Lung (tissue), 12 donors: ENCODE data around the gene SLC6A12. TPM values are rescaled to one million over a fixed set of nuclear protein-coding genes. Genes with fewer than 3 reads are reported as not detected.
A peak's percentile ranks its signal among the peaks of the same experiment; 100 is the strongest.

Experiments used
- ATAC-seq: fragments of 200-7000 bp; cut with Tn5 transposase; one replicate; pipeline ENCODE4 v1.9.1; 2020; ENCODE audit warnings: moderate number of reproducible peaks; ENCODE audit not compliant: insufficient read depth, low FRiP score
- DNase-seq, 3 donors: peaks; one replicate each; pipeline ENCODE4 v3.0.0-alpha.2; 2013 to 2017
- H3K27ac ChIP-seq, 2 donors: one replicate each; pipeline ENCODE4 v1.5.1; 2013; ENCODE audit warnings: mild to moderate bottlenecking in 2 of 2, moderate library complexity in 2 of 2, control low read depth in 1 of 2, inconsistent platforms in 1 of 2, low read depth in 1 of 2, low read length in 1 of 2
- H3K27me3 ChIP-seq, 3 donors: one replicate each; pipeline ENCODE4 v1.5.1; 2013; ENCODE audit warnings: low read length in 2 of 3; ENCODE audit not compliant: control insufficient read depth in 3 of 3, insufficient read depth in 3 of 3
- H3K36me3 ChIP-seq, 4 donors: one replicate each; pipeline ENCODE4 v1.5.1; 2013; ENCODE audit warnings: low read length in 4 of 4, mild to moderate bottlenecking in 1 of 4, moderate library complexity in 1 of 4; ENCODE audit not compliant: control insufficient read depth in 4 of 4, insufficient read depth in 4 of 4
- H3K4me1 ChIP-seq, 5 donors: one replicate each; pipeline ENCODE4 v1.5.1; 2013; ENCODE audit warnings: low read length in 5 of 5, mild to moderate bottlenecking in 2 of 5, moderate library complexity in 1 of 5; ENCODE audit not compliant: control insufficient read depth in 5 of 5, insufficient read depth in 5 of 5
- H3K4me3 ChIP-seq: one replicate; pipeline ENCODE4 v1.5.1; 2013; ENCODE audit warnings: mild to moderate bottlenecking, control low read depth, moderate library complexity
- H3K9ac ChIP-seq, 2 donors: one replicate each; pipeline ENCODE4 v1.5.1; 2013; ENCODE audit warnings: low read length in 2 of 2, control low read depth in 1 of 2; ENCODE audit not compliant: insufficient read depth in 1 of 2
- H3K9me3 ChIP-seq, 4 donors: one replicate each; pipeline ENCODE4 v1.5.1; 2013; ENCODE audit warnings: low read length in 3 of 4, mild to moderate bottlenecking in 1 of 4, moderate library complexity in 1 of 4; ENCODE audit not compliant: control insufficient read depth in 4 of 4, insufficient read depth in 3 of 4
- WGBS, 2 donors: extraction: QIAGEN DNeasy Blood & Tissue Kit; methylation state at CpG; one replicate each; pipeline ENCODE4 v1.1.7; 2013; 5-methylcytosine and 5-hydroxymethylcytosine counted together
- polyA plus RNA-seq, 2 donors: library from polyadenylated mRNA; stranded (reverse); fragments of 200-250 nt; gene quantifications; one replicate each; pipeline ENCODE4 v1.2.1, GENCODE V29; 2013
- total RNA-seq, 2 donors: library from RNA; depleted of rRNA in 1 of 2; stranded (reverse); fragments of >200 nt in 1 of 2; gene quantifications; one replicate each; pipeline ENCODE4 v1.2.1, GENCODE V29; 2014 to 2021
- TF ChIP-seq, protein P1 (sequence below): IDR thresholded peaks from 2 replicates; pipeline ENCODE4 v1.5.1; 2012; ENCODE audit warnings: mild to moderate bottlenecking; ENCODE audit errors: control extremely low read depth, extremely low read depth
- donor health status: control.
- donor health status: control.
- donor health status: Bipolar disorder and iron deficiency.
- donor health status: healthy.
- donor health status: DM: yes; HTN: yes; CAD: no.

The SLC6A12 gene
- total and polyA plus RNA-seq, 4 donors = 1.7 to 4.5 (median 3.1) TPM

GRCh38 chr12:252636-253035 is 38.7 kb upstream of the SLC6A12 start:
- WGBS, 2 donors = 40 to 46% methylated on average over 5 of the region's 5 CpGs
- H3K9me3 ChIP-seq = no peaks in the 10 kb centered on the region
- ATAC-seq (no peak), DNase-seq (peak in 1 of 3 donors; percentile 30)
- H3K27me3 ChIP-seq = no peaks in the 10 kb centered on the region
- no peaks in the 10 kb centered on the region for H3K36me3 ChIP-seq
- TF ChIP-seq, protein P1, sequence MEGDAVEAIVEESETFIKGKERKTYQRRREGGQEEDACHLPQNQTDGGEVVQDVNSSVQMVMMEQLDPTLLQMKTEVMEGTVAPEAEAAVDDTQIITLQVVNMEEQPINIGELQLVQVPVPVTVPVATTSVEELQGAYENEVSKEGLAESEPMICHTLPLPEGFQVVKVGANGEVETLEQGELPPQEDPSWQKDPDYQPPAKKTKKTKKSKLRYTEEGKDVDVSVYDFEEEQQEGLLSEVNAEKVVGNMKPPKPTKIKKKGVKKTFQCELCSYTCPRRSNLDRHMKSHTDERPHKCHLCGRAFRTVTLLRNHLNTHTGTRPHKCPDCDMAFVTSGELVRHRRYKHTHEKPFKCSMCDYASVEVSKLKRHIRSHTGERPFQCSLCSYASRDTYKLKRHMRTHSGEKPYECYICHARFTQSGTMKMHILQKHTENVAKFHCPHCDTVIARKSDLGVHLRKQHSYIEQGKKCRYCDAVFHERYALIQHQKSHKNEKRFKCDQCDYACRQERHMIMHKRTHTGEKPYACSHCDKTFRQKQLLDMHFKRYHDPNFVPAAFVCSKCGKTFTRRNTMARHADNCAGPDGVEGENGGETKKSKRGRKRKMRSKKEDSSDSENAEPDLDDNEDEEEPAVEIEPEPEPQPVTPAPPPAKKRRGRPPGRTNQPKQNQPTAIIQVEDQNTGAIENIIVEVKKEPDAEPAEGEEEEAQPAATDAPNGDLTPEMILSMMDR = no peak
- H3K4me1 ChIP-seq = peaks cover 0 to 3% (median 0%) of the 10 kb centered on the region in 5 donors
- H3K4me3 ChIP-seq = no peak overlapping the region
- no peak overlapping the region for H3K27ac ChIP-seq
- no peak overlapping the region for H3K9ac ChIP-seq

DNA sequence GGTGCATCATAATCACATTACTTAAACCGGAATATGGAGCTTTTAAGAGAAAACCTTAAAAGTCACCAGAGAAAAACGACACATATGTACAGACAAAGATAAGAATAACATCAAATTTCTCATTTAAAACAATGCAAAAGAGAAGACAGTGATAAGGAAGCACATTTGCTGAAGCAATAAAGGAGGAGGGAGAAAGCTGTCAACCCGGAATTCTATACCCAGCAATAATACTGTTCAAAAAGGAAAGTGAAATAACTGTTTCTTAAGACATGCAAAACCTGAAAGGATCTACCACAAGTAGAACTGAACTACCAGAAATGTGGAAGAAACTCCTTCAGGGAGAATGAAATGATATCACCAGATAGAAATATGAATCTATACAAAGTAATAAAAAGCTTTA is 33.3 kb upstream of the SLC6A12 start:
- no peaks in the 10 kb centered on the region for H3K4me1 ChIP-seq
- H3K27me3 ChIP-seq = no peaks in the 10 kb centered on the region
- ATAC-seq (no peak), DNase-seq (no peak)
- no peak overlapping the region for H3K9ac ChIP-seq
- 89 to 92% methylated on average over 3 of the region's 3 CpGs for WGBS, 2 donors
- TF ChIP-seq, protein P1 = no peak
- peaks cover 0 to 3% (median 0%) of the 10 kb centered on the region in 4 donors for H3K9me3 ChIP-seq
- no peak overlapping the region for H3K27ac ChIP-seq
- H3K4me3 ChIP-seq = no peak overlapping the region
- no peaks in the 10 kb centered on the region for H3K36me3 ChIP-seq

- H3K27me3 ChIP-seq = no peaks in the 10 kb centered on the region
Measured at GRCh38 chr12:243381-243780, 29.4 kb upstream of the SLC6A12 start.

More at GRCh38 chr12:243381-243780, 29.4 kb upstream of the SLC6A12 start:
- Histone ChIP-seq H3K4me1 (no peaks in the 10 kb centered on the region), H3K9me3 (peaks cover 0 to 3% (median 0%) of the 10 kb centered on the region in 4 donors), H3K36me3 (no peaks in the 10 kb centered on the region), H3K9ac (no peak overlapping the region), H3K4me3 (no peak overlapping the region), H3K27ac (no peak overlapping the region)
- ATAC-seq = no peak
- DNase-seq = no peak
- TF ChIP-seq, protein P1 = no peak
- 53 to 72% methylated on average over 4 of the region's 4 CpGs for WGBS, 2 donors
